GM19397 (cell line): Measurements from ENCODE around the gene ERP44.
A peak's percentile ranks its signal among the peaks of the same experiment; 100 is the strongest.
"Not testable (repeated sequence)": the region's sequence is repeated elsewhere in the genome, so short reads cannot be mapped to it uniquely, and the experiment has no call there.

Experiments used
- ATAC-seq: cut with Tn5 transposase; IDR thresholded peaks from one replicate; pipeline ENCODE4 v1.9.1; 2021; ENCODE audit warnings: mild to moderate bottlenecking, moderate library complexity; ENCODE audit not compliant: unreplicated experiment

Gene ERP44

DNA sequence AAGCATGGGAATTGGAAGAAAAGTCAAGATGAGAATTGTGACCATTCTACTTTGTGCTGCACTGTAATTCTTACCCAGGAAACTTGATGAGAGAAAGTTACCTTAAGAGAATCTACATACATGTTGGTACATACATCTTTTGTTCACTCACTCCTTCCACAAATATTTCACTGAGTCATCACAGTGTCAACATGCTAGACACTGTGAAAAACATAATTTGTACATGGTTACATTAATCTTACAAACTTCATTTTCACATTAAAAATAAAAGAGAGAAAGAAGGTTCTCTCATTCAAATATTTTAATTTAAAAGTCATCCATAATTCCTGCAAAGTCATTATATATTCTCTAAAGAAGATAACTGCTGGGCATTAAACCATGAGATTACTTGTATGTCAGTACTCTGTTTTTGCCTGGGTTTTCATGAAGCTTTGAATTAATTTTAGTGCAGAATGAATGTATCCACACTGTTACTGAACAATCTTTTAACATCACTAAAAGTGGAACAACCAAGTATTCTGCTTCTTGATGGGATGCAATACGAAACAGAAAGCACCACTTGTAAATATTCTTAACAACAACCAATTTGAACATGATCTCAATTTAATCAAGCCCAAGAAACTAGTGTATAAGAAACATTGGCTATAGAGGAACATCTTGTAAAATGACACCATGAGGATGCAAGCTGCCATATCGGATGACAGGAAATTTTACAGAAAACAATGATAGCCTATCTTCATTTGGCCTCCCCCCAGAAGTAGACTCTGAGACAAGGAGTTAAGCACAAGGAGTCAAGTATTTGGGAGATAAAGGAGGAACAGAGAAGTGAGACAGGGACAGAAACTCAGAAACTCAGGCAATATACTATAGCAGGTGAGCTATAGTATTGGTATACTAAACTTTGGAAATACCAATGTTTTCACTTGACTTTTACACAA, 28.4 kb downstream of the ERP44 start:
- ATAC-seq: no peak

GRCh38 chr9:100069068-100069467, 29.7 kb downstream of the ERP44 start:
- not testable (repeated sequence) for ATAC-seq

DNA sequence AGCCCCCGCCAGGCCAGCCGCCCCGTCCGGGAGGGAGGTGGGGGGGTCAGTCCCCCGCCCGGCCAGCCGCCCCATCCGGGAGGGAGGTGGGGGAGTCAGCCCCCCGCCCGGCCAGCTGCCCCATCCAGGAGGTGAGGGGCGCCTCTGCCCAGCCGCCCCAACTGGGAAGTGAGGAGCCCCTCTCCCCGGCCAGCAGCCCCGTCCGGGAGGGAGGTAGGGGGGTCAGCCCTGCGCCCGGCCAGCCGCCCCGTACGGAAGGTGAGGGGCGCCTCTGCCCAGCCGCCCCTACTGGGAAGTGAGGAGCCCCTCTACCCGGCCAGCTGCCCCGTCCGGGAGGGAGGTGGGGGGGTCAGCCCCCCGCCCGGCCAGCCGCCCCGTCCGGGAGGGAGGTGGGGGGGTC, 30.8 kb downstream of the ERP44 start:
- ATAC-seq: not testable (repeated sequence)

DNA sequence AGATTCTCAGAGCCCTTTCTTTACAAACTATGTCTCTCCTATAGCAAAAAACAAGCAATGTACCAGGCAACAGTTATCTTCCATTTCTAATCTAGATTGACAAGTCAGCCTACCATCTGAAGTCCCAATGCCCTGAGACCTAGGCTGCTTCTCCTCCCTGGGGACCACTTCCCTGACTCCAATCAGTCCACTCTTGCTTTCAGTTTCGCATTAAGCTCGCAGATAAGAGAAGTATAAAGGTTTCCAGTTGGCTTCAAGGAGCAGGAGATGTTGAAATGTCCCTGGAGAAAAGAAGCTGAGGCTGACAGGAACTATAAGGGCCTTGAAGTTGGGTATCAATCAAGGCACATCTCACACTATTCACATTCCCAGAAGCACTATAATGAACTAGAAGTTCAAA, 32.3 kb downstream of the ERP44 start:
- peak; percentile 83 for ATAC-seq

DNA sequence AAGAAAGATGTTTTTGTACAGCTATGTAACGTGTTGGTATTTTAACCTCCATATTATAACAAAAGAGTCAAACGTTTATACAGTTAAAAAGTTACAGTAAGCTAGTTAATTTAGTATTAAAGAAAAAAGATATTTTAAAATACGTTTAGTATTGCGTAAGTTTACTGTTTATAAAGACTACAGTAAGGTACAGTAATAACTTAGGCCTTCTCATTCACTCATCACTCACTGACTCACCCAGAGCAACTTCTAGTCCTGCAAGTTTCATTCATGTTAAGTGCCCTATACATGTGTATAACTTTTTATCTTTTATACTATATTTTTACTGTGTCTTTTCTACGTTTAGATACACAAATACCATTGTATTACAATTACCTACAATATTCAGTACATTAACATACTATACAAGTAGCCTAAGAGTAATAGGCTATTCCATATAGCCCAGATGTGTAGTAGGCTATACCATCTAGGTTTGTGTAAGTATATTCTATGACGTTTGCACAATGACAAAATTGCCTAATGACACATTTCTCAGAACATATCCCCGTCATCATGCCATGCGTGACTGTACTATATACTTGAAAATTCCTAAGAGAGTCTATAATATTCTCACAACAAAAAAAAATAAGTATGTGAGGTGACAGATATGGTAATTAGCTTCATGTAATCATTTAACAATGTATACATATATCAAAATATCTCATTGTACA, 33.8 kb downstream of the ERP44 start:
- no peak for ATAC-seq

DNA sequence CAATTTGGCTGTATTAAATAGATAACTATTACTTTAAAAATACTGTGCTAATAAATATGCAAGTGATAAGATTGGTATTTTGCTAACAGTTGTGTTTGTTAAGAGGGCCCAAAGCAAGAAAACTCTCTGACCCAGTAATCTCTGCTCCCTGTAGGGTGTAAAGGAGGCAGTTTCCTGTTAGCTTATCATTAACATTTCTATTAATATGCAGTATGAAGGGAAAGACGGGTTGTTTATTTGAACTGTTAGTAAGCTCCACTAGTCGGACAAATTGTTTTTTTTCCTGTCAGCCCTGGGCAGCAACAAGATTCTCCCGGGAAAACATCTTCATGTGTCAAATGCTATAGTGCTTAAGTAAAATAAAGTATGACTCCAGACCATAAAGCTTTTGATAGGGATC, 35.6 kb downstream of the ERP44 start:
- no peak for ATAC-seq

GRCh38 chr9:100062683-100063082, 36.1 kb downstream of the ERP44 start:
- ATAC-seq: not testable (repeated sequence)

GRCh38 chr9:100058699-100059579, 39.9 kb downstream of the ERP44 start:
- peak; percentile 77 for ATAC-seq

DNA sequence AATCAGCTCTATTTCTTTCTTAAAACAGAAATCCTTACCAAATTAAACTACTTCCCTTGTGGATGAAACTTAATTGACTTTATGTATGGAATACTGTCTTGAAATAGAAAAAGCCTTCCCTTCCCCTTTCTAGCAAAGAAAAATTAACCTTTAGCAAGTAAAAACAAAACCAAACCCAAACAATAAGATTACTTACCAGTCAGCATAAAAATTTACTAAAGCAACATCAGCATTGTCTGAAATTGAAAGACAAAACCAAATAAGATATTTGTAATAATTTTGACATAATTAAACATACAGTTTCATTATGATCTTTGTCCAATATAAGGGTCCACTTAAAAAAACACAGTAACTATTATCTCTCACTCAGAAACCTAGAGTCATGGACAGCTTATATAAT, 41.2 kb downstream of the ERP44 start:
- ATAC-seq: no peak

DNA sequence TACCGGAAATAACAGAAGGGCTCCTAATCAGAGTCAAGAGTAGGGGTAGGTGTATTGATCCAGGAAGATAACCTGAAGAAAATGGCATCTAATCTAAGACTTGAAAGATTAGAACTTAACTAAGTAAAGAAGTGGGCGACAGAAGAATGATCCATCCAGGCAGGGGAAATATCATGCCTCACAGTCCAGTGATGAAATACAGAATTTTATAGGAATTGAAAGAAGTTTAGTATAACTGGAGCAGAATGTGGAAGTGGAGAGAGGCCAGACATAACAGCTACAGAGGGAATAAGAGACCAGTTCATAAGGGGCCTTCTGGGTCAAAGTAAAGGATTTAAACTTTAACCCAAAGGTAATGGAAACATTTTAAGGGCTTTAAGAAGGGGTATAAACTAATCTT, 42.2 kb downstream of the ERP44 start:
- no peak for ATAC-seq

GRCh38 chr9:100052375-100052774, 46.4 kb downstream of the ERP44 start:
- ATAC-seq: no peak

GRCh38 chr9:100049551-100049950, 49.2 kb downstream of the ERP44 start:
- ATAC-seq: no peak

DNA sequence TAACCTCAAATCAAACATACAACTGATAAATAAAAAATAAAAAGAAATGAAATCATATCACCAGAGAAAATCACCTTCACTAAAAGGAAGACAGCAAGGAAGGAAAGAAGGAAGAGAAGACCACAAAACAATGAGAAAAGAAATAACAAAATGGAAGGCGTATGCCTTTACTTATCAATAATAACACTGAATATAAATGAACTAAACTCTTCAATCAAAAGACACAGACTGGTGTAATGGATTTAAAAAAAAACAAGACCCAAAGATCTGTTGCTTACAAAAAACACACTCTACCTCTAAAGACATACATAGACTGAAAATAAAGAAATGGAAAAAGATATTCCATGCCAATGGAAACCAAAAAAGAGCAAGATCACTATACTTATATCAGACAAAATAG, 60.3 kb downstream of the ERP44 start:
- no peak for ATAC-seq

DNA sequence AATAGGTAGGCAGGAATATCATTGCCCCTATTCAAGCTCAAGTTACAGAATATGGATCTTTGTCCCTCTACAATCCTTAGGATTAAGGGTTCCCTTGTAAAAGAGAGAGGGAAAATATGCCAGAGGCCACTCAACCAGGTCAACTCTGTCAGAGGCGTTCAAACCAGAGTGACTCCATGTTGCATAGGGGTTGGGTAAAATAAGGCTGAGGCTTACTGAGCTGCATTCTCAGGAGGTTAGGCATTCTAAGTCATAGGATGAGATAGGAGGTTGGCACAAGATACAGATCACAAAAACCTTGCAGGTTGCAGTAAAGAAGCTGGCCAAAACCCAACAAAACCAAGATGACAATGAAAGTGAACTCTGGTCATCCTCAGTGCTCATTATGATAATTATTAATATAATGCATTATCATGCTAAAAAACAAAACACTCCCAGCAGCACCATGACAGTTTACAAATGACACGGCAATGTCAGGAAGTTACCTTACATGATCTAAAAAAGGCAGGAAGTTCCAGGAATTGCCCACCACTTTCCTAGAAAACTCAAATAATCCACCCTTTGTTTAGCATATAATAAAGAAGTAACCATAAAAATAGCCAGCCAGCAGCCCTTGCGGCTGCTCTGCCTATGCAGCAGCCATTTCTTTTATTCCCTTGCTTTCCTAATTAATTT, 64.8 kb downstream of the ERP44 start:
- no peak for ATAC-seq

DNA sequence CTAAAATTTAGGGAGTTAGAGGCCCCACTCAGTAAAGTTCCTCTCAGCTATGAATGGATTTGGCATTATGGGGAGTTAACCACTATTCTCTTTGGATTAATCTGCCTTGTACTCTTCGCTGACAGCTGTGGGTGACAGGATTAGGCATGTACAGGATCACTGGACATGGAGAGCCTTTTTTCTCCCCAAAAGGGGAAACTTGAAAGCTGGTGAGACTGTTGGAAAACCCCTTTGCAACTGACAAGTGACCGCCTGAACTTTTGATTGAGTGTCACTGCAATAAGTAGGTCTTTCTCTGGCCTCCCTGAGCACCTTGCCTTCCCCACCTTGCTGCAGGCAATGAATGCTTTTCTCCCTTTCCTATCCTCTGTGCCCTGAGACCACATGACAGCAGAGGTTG, 68.3 kb downstream of the ERP44 start:
- ATAC-seq: no peak

DNA sequence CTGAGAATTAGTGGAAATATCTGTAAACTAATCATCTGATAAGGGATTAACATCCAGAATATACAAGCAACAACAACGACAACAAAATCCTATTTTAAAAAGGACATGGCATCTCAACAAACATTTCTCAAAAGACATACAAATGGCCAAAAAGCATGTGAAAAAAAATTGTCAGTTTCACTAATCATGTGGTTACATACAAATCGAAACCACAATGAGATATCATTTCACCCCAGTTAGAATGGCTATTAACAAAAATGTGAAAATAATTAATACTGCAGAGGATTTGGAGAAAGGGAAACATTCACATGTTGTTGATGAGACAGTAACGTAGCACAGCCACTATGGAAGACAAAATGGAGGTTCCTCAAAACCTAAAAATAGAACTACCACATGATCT, 69.5 kb downstream of the ERP44 start:
- ATAC-seq: no peak

GRCh38 chr9:100028201-100028784, 70.5 kb downstream of the ERP44 start:
- ATAC-seq: peak; percentile 78

DNA sequence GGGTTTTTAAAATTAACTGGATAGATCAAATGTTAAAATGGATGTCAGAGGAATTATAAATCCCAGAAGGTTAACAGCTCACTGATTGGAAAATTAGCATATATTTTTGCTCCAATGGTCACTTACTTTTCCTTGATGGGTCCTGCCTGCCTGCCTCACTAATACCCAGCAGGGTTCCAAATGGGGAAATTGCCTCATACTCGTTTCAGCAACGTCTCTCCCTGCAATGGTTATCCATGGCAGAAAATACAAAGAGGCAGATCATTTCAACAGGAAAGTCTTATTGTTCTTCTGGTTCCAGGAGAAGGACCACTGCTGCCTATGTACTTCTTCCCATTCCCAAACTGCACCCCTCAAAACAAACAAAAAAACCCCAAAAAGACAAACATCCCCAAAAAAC, 71.3 kb downstream of the ERP44 start:
- no peak for ATAC-seq

DNA sequence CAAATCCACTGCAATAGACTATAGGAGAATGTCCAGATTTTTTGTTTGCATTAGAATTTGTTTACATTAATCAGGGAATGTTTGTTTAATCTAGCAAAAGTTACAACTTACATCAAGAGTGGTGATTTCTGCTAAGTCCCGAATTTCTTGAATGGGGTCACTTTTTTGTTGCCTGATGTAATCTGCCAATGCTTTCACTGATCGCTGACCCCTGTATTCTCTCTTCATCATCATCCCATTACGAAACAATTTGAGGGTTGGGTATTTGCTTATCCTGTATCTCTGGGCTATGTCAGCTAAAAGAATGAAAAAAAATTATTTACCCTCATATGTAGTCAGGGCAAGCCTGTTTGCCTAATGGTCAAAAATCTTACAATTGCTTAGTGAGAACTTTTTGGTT, 76.9 kb downstream of the ERP44 start:
- ATAC-seq: no peak

DNA sequence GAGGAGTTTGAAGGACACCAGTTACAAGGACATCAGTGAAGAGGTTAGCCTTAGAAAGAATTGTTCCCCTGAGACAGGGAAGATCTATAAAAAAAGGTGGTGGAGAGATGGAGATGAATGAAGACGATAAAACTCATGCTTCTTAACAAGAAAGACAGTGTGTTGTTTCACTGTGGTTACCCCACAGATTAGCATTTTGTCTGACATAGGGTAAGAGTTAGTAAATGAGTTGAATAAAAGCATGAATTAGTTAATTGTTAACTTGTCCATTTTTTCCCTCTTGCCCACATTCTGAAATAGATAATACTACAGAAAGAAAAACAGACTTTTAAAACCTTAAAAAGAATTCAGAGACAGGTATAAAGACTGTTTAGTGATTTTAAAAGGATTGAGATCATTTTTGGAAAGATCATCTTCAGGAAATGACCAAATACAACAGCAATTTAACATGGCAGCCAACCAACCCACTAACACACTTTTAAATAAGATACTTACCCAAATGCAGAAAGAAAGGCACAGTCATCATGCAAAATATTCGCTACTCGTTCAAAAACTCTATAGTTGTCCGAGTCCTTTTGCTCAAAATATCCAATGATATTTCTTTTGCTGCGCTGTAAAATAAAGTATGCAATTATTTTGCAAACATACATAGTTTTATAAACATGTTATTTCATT, 78.5 kb downstream of the ERP44 start:
- no peak for ATAC-seq
